K562 (cell line): ENCODE measurements around the gene EXT2. TPM values are rescaled to one million over a fixed set of nuclear protein-coding genes. Genes with fewer than 3 reads are reported as not detected.

Experiments used
- ATAC-seq: fragments of 200-7000 bp; cut with Tn5 transposase; 3 replicates; pipeline ENCODE4 v1.9.1; 2020; ENCODE audit warnings: moderate library complexity
- BruUV-seq: library from RNA; stranded (reverse); fragments of 400-500 nt; replicated peaks from 2 replicates; lab custom pipeline; 2021; lab: Mats Ljungman, UMichigan
- CTCF ChIA-PET: fragments of 300-600 bp; formaldehyde crosslinking; extraction: SDS; loops from one replicate; lab custom pipeline; 2021; ENCODE audit warnings: low intra/inter-chr PET ratio; lab: Yijun Ruan, JAX
- POLR2A ChIA-PET: fragments of 300-600, 350-650 bp; sonication (Branson Sonifier 250); formaldehyde crosslinking; extraction: SDS; loops from one replicate; lab custom pipeline; 2021; ENCODE audit warnings: antibody characterized with exemption, inconsistent platforms; lab: Yijun Ruan, JAX
- DNase-seq, 4 experiments: peaks; one replicate each; pipeline versions ENCODE4 v3.0.0 to v3.0.0-alpha.2; 2011 to 2018; ENCODE audit warnings: low spot score in 3 of 4, mixed read lengths in 3 of 4; ENCODE audit errors: extremely low read depth in 1 of 4
- FAIRE-seq: peaks from 2 replicates; lab custom pipeline; 2011; peaks lifted over from hg19 to GRCh38; lab: Jason Lieb, UNC
- H2AFZ ChIP-seq: 2 replicates; pipeline ENCODE4 v1.6.0; 2011; ENCODE audit warnings: low read depth, low read length, control low read depth, inconsistent platforms
- H3K27ac ChIP-seq: fragments of 200-600 bp; 3 replicates; pipeline ENCODE4 v1.8.0; 2011; ENCODE audit warnings: low read depth, mild to moderate bottlenecking, control low read depth, inconsistent platforms, low read length, moderate library complexity, mixed read lengths; ENCODE audit errors: extremely low read depth
- H3K27me3 ChIP-seq, 2 experiments: fragments of 300-600 bp in 1 of 2; 2 replicates in 1 of 2; 3 replicates in 1 of 2; pipeline versions ENCODE4 v1.6.0 to v1.8.0; 2011; ENCODE audit warnings: inconsistent platforms in 2 of 2, low read length in 2 of 2, mild to moderate bottlenecking in 1 of 2, mixed read lengths in 1 of 2, moderate library complexity in 1 of 2; ENCODE audit not compliant: control insufficient read depth in 2 of 2, insufficient read depth in 2 of 2
- H3K36me3 ChIP-seq: fragments of 300-600 bp; 3 replicates; pipeline ENCODE4 v1.8.0; 2011; ENCODE audit warnings: mild to moderate bottlenecking, low read length, inconsistent platforms; ENCODE audit not compliant: control insufficient read depth, insufficient read depth
- H3K4me1 ChIP-seq, 2 experiments: fragments of 200-600 bp in 1 of 2; replicated peaks in 1 of 2; 2 replicates in 1 of 2; 3 replicates in 1 of 2; pipeline versions ENCODE4 v1.5.1 to v1.8.0; 2011; ENCODE audit warnings: inconsistent platforms in 2 of 2, low read length in 2 of 2, mild to moderate bottlenecking in 1 of 2, mixed read lengths in 1 of 2, moderate library complexity in 1 of 2; ENCODE audit not compliant: control insufficient read depth in 2 of 2, insufficient read depth in 2 of 2
- H3K4me2 ChIP-seq: 2 replicates; pipeline ENCODE4 v1.6.1; 2011; ENCODE audit warnings: low read length, control low read depth, inconsistent platforms, mixed read lengths; ENCODE audit not compliant: insufficient read depth
- H3K4me3 ChIP-seq: fragments of 200-600 bp; sonication (generic), shearing (Covaris generic); 2 replicates; pipeline ENCODE4 v1.5.1; 2016; ENCODE audit warnings: control low read depth, inconsistent platforms
- H3K79me2 ChIP-seq: fragments of 200-600 bp; 3 replicates; pipeline ENCODE4 v1.8.0; 2011; ENCODE audit warnings: low read length, inconsistent platforms; ENCODE audit not compliant: control insufficient read depth, insufficient read depth
- H3K9ac ChIP-seq, 2 experiments: 2 replicates each; pipeline versions ENCODE4 v1.6.0 to v1.6.1; 2011; ENCODE audit warnings: low read depth in 2 of 2, low read length in 2 of 2, control low read depth in 1 of 2, inconsistent platforms in 1 of 2, mild to moderate bottlenecking in 1 of 2, mixed read lengths in 1 of 2; ENCODE audit not compliant: insufficient read depth in 1 of 2
- H3K9me1 ChIP-seq: one replicate; pipeline ENCODE4 v1.6.0; 2011; ENCODE audit warnings: inconsistent platforms, mild to moderate bottlenecking, low read length, moderate library complexity; ENCODE audit not compliant: control insufficient read depth, insufficient read depth
- H3K9me3 ChIP-seq: replicated peaks from 2 replicates; pipeline ENCODE4 v1.5.1; 2011; ENCODE audit warnings: low read depth, low read length, inconsistent platforms; ENCODE audit not compliant: control insufficient read depth, insufficient read depth
- H4K20me1 ChIP-seq: replicated peaks from 2 replicates; pipeline ENCODE4 v1.6.1; 2011; ENCODE audit warnings: low read length, inconsistent platforms, mixed read lengths; ENCODE audit not compliant: control insufficient read depth, insufficient read depth
- CREBBP ChIP-seq: IDR thresholded peaks from one replicate; pipeline ENCODE4 v1.6.1; 2012; ENCODE audit warnings: low read depth, mild to moderate bottlenecking, control low read depth, inconsistent platforms, low read length
- FOSL1 ChIP-seq: fragments of 200-800 bp; sonication (Bioruptor generic); conservative IDR thresholded peaks from 2 replicates; pipeline ENCODE4 v1.6.1; 2016; ENCODE audit warnings: missing genetic modification characterization, missing compliant biosample characterization
- HNRNPLL ChIP-seq: fragments of 200-400 bp; formaldehyde crosslinking; IDR thresholded peaks from 2 replicates; pipeline ENCODE4 v1.6.1; 2017; ENCODE audit warnings: low read length, low read depth, mild to moderate bottlenecking; ENCODE audit not compliant: poor library complexity, severe bottlenecking
- MAFG ChIP-seq: fragments of 450-650 bp; conservative IDR thresholded peaks from 2 replicates; pipeline ENCODE4 v1.6.1; 2016; ENCODE audit warnings: missing genetic modification characterization, missing compliant biosample characterization
- POLR2H ChIP-seq: IDR thresholded peaks from 2 replicates; pipeline ENCODE4 v1.6.1; 2016; ENCODE audit warnings: missing genetic modification characterization, low read depth, mild to moderate bottlenecking, control low read depth, missing compliant biosample characterization, moderate library complexity
- SMARCA4 ChIP-seq: fragments of 450-650 bp; IDR thresholded peaks from 2 replicates; pipeline ENCODE4 v1.6.1; 2016
- SREBF2 ChIP-seq: sonication (generic); formaldehyde crosslinking; IDR thresholded peaks from 2 replicates; pipeline ENCODE4 v1.4.0; 2020; ENCODE audit warnings: mild to moderate bottlenecking, missing genetic modification reagents
- ZNF316 ChIP-seq: fragments of 450-650 bp; IDR thresholded peaks from 2 replicates; pipeline ENCODE4 v1.6.1; 2016
- ZNF384 ChIP-seq: IDR thresholded peaks from 2 replicates; pipeline ENCODE4 v1.6.1; 2012; ENCODE audit warnings: low read depth, low read length, improper control_type of control experiment
- WGBS: fragments of 100-300 bp; shearing (Covaris generic); methylation state at CpG from one replicate; pipeline ENCODE4 v1.1.6; 2016; ENCODE audit warnings: low coverage, mixed read lengths; ENCODE audit not compliant: insufficient coverage; ENCODE audit errors: missing lambda C conversion rate; 5-methylcytosine and 5-hydroxymethylcytosine counted together
- in situ Hi-C: fragments of 300-500 bp; cut with MboI; formaldehyde crosslinking; loops from 4 replicates; pipeline ENCODE4 v1.15.0; 2018; ENCODE audit warnings: inconsistent platforms, mixed read lengths
- intact Hi-C: fragments of 100-400 bp; cut with micrococcal nuclease; formaldehyde crosslinking; loops from 2 replicates; pipeline ENCODE4 v1.14.2; 2022
- polyA plus RNA-seq, 8 experiments: library from polyadenylated mRNA; depleted of rRNA in 4 of 8; stranded (reverse) in 5 of 8; unstranded in 3 of 8; fragments of >200 nt; fragmentation: Nextera tagmentation in 2 of 8; fragmentation: Illumina TruSeq in 1 of 8; extraction: Ambion mirVana in 2 of 8; extraction: Trizol in 1 of 8; gene quantifications; 2 replicates each; pipeline versions ENCODE4 v1.2.1 to v1.2.3, GENCODE V29; 2011 to 2014; ENCODE audit warnings: inconsistent platforms in 1 of 8, missing spikeins in 1 of 8
- total RNA-seq, 7 experiments: library from RNA; depleted of rRNA in 6 of 7; stranded (reverse); fragments of >200 nt in 6 of 7; fragmentation: Illumina TruSeq in 2 of 7; extraction: Trizol in 2 of 7; gene quantifications; 2 replicates each; pipeline versions ENCODE4 v1.2.1 to v1.2.3, GENCODE V29; 2011 to 2021; ENCODE audit warnings: low replicate concordance in 1 of 7

Gene EXT2
- total and polyA plus RNA-seq, 9 of the 15 experiments (the other 6 are each of a cell fraction or from before 2014, with no cell fraction given), result 7.5 to 52.1 (median 38.1) TPM

- H3K4me1 ChIP-seq, result peaks cover 10 to 19% of the 10 kb centered on the region in 2 experiments
- H3K4me2 ChIP-seq, result no peak overlapping the region
- intact Hi-C loops, result loop anchor here (5.0 to 10.0 kb wide), 2 partner anchors 133 to 476 kb away; no protein-coding TSS in a partner anchor
- WGBS, result 88% methylated on average over 1 of the region's 2 CpGs
- ChIA-PET POLR2A (interaction anchor here (0.5 to 0.6 kb wide), 2 partner anchors 190 to 718 kb away, joined by 3 read pairs; no protein-coding TSS in a partner anchor), CTCF (no interaction called here)
- no peaks in the 10 kb centered on the region for H3K79me2 ChIP-seq
- BruUV-seq, result no TSS peak
- FAIRE-seq, result no peak
- no peaks in the 10 kb centered on the region for H3K9me3 ChIP-seq
- peak overlapping the region in 1 of 2 experiments; percentile 19; a peak in 1 of 4 replicates for H3K9ac ChIP-seq
- H3K36me3 ChIP-seq, result peaks cover 23% of the 10 kb centered on the region
- no peak for ATAC-seq
- H3K4me3 ChIP-seq, result no peak overlapping the region
- no peaks in the 10 kb centered on the region for H4K20me1 ChIP-seq
- H2AFZ ChIP-seq, result no peak overlapping the region
- in situ Hi-C loops, result loop anchor here (10.0 kb wide), 1 partner anchor 396 kb away; no protein-coding TSS in a partner anchor
- TF ChIP-seq SREBF2 (CRISPR knock-in tag) (no peak), FOSL1 (tag) (peak; percentile 60; the same call in 1 of the 2 replicates), ZNF384 (peak; percentile 84), POLR2H (tag) (0 out of 2 replicates have a peak, but pooled peaks have one; percentile 29), HNRNPLL (no peak), SMARCA4 (0 out of 2 replicates have a peak, but pooled peaks have one; percentile 11), MAFG (tag) (0 out of 2 replicates have a peak, but pooled peaks have one; percentile 15), CREBBP (no peak), ZNF316 (peak; percentile 24; the same call in 1 of the 2 replicates)
- no peaks in the 10 kb centered on the region for H3K9me1 ChIP-seq
- H3K27ac ChIP-seq, result no peak overlapping the region
- no peaks in the 10 kb centered on the region for H3K27me3 ChIP-seq
- no peak for DNase-seq
Observed at GRCh38 chr11:44138980-44139379, 43.5 kb downstream of the EXT2 start.
